ENCODE results near the gene NSUN4.
"Not testable (repeated sequence)": the region's sequence is repeated elsewhere in the genome, so short reads cannot be mapped to it uniquely, and the experiment has no call there.

The NSUN4 gene

GRCh38 chr1:46340404-46341221 lies at the start of gene NSUN4:
Gene NSUN4, plus strand, starts transcription at chr1:46340807. Its CDS starts 20 bp downstream, at chr1:46340827.
- DNase-seq, result peak; percentile 93

- DNase-seq, result no peak
Measured at GRCh38 chr1:46295306-46295705, 45.3 kb upstream of the NSUN4 start.

GRCh38 chr1:46298387-46298786 lies 42.2 kb upstream of the NSUN4 start:
- DNase-seq, result no peak

- DNase-seq, result no peak
Measured at GRCh38 chr1:46300673-46301405, 39.8 kb upstream of the NSUN4 start.

GRCh38 chr1:46301406-46301807 lies 39.2 kb upstream of the NSUN4 start:
- no peak for DNase-seq

- DNase-seq, result peak; percentile 39
Measured at GRCh38 chr1:46301808-46302640, 38.6 kb upstream of the NSUN4 start.

GRCh38 chr1:46302641-46303037 lies 38.0 kb upstream of the NSUN4 start:
- peak; percentile 28 for DNase-seq

- DNase-seq, result peak; percentile 92
Measured at GRCh38 chr1:46303038-46303871, 37.4 kb upstream of the NSUN4 start, which contains the start of the genes LRRC41 and UQCRH. Gene LRRC41, minus strand, starts transcription at chr1:46303616. Its CDS starts 294 bp downstream, at chr1:46303322. Gene UQCRH, plus strand, starts transcription at chr1:46303698. Its CDS starts 69 bp downstream, at chr1:46303767.

- DNase-seq, result no peak
Measured at GRCh38 chr1:46303872-46304326, 36.7 kb upstream of the NSUN4 start.

GRCh38 chr1:46306159-46306530 lies 34.5 kb upstream of the NSUN4 start:
- DNase-seq, result no peak

GRCh38 chr1:46309401-46310159 lies 31.0 kb upstream of the NSUN4 start:
- no peak for DNase-seq

- no peak for DNase-seq
Measured at GRCh38 chr1:46310321-46310720, 30.3 kb upstream of the NSUN4 start.

GRCh38 chr1:46315669-46316403 lies 24.8 kb upstream of the NSUN4 start:
- no peak for DNase-seq

GRCh38 chr1:46317323-46317722 lies 23.3 kb upstream of the NSUN4 start:
- no peak for DNase-seq

- not testable (repeated sequence) for DNase-seq
Measured at GRCh38 chr1:46319301-46319700, 21.3 kb upstream of the NSUN4 start.

GRCh38 chr1:46319960-46320914 lies 20.4 kb upstream of the NSUN4 start:
- not testable (repeated sequence) for DNase-seq

- not testable (repeated sequence) for DNase-seq
Measured at GRCh38 chr1:46322191-46322590, 18.4 kb upstream of the NSUN4 start.

GRCh38 chr1:46325285-46326076 lies 15.1 kb upstream of the NSUN4 start:
- not testable (repeated sequence) for DNase-seq
